Measurements from ENCODE around the gene SLC15A2.

GRCh38 chr3:121852256-121852655 lies 41.9 kb upstream of the SLC15A2 start:
- TF ChIP-seq SIN3A (IDR thresholded peaks at IDR 0.05; ENCODE audit: borderline replicate concordance, insufficient read depth, low read depth, low read length) = no peak
- no peak for TF ChIP-seq CTCF (IDR thresholded peaks at IDR 0.05)
- TF ChIP-seq TCF7L2 (IDR thresholded peaks at IDR 0.05; ENCODE audit: low read depth, low read length) = no peak
